Measurements from ENCODE around the gene APOBEC2.

APOBEC2 gene

GRCh38 chr6:41061196-41061726 lies 8.3 kb downstream of the APOBEC2 start:
- DNase-seq (ENCODE audit: low read depth): no peak

DNA sequence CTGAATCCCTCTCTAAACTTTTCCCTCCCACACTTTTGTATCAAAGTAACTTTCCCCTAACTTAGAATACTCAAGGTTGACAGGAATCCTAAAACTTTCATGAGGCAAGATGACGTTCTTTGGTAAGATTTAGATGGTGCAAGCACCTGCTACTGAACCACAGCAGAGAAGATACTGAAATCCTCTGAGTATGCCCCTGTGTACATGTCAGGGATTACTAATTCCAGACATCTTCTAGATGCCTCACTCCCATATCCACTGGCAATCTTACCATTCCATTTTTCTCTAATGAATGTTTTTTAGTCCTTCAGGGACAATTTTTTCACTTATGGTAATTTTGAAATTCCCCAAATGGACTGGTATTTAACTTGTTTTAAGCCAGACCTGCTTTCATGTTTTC lies 9.1 kb downstream of the APOBEC2 start:
- DNase-seq (ENCODE audit: low read depth): no peak

DNA sequence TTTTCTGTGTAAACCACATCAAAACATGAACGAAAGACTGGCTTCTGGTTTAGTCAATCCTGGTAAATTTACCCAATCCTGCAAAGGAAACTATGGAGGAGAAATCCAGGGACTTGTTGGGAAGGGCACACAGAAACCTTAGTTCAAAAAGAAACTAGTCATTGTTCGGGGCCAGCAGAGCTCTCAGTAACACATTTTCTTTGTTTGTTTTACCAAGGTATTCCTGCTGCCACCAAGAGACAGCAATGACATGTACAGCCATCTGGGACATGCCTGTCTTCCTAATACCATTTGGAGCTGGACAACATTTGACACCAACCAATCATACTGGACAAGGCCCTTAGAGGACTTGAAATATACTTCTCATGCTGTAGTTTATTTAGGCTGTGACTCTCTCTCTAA lies 10.9 kb downstream of the APOBEC2 start:
- no peak for DNase-seq (ENCODE audit: low read depth)

DNA sequence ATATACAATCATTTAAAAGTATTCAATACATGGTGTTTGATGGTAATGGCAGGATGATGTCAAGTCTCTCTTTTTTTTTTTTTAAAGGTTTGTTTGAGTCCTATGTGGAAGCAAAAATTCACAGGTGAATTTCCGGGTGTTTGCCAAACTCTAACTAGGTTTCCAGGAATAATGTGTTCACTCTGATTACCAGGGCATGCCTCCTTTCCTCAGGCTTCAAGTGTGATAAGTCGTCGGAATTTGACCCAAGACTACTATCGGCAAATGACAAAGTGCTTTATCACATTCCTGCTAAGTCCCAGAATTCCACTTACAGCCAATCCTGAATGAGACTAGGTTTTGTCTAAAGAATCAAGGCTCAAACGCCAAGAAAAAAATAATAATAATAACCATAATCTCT lies 11.8 kb downstream of the APOBEC2 start:
- no peak for DNase-seq (ENCODE audit: low read depth)

DNA sequence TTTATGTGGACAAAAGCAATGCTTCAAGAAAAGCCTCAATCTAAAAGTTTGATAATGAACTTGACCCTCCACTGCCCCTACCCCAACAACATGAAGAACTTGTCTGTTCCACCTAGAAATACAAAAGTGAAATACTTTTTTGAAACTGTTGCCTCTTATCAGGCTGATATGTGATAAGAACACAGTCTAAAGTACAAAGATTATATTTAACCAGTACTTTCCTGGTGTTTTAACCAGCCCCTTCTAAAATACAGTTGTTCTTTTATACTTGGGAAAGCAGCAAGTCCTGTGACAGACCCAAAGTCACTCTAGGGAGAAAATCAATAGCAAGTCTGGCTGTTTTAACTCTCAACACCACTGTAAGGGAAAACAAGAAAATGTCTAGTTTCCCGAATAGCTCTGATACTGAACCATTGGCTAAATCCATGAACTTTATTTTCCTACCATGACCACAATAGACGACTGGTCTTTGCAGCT lies 12.6 kb downstream of the APOBEC2 start:
- DNase-seq (ENCODE audit: low read depth): no peak

- DNase-seq (ENCODE audit: low read depth): peak; percentile 52
Observed at GRCh38 chr6:41066867-41067304, 13.9 kb downstream of the APOBEC2 start.

- DNase-seq (ENCODE audit: low read depth): no peak
Observed at GRCh38 chr6:41071501-41071922, 18.5 kb downstream of the APOBEC2 start.

GRCh38 chr6:41071923-41072835 lies 19.2 kb downstream of the APOBEC2 start, which contains the start of gene OARD1:
Gene OARD1, minus strand, starts transcription at chr6:41072356. Its CDS starts 722 bp downstream, at chr6:41071634.
- peak; percentile 100 for DNase-seq (ENCODE audit: low read depth)

GRCh38 chr6:41072836-41073202 lies 19.8 kb downstream of the APOBEC2 start, which contains the start of gene NFYA:
Gene NFYA, plus strand, starts transcription at chr6:41072974. Its CDS starts 6,116 bp downstream, at chr6:41079090.
- no peak for DNase-seq (ENCODE audit: low read depth)

DNA sequence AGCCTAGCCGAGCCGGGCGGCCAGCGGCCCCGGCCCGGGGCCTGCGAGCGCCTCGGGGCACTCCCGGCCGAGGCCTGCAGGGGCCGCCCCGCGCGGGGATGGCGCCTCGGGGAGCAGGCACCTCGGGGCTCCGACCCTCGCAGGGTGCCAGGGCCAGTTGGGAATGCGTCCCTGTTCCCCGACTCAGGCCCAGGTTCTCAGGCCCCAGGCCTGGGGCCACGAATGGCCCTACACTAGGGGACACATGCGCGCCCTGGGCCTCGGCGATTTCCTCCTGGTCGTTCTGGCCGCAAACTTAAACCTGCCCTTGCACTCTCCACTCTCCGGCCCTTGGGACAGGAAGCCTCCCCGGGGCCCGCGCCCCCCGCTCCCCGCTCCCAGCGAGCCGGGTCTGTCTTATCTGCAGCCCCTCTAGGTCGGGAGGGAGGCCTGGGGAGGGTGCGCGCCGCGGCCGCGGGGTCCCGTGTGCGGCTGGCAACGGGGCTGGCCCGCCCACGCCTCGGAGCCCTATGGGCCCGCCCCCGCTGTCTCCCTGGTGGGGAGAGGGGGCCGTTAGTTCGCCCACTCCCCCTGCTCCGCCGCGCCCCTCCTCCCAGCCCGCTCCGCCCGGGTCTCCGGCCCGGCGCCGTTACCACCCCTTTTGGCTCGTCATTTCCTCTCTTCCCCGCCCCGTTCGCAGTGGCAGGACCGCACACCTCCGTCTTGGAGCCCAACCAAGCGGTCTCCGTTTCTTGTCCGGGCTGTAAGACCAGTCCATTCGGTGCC lies 20.4 kb downstream of the APOBEC2 start:
- DNase-seq (ENCODE audit: low read depth): peak; percentile 65

GRCh38 chr6:41073968-41074691 lies 21.1 kb downstream of the APOBEC2 start:
- no peak for DNase-seq (ENCODE audit: low read depth)

DNA sequence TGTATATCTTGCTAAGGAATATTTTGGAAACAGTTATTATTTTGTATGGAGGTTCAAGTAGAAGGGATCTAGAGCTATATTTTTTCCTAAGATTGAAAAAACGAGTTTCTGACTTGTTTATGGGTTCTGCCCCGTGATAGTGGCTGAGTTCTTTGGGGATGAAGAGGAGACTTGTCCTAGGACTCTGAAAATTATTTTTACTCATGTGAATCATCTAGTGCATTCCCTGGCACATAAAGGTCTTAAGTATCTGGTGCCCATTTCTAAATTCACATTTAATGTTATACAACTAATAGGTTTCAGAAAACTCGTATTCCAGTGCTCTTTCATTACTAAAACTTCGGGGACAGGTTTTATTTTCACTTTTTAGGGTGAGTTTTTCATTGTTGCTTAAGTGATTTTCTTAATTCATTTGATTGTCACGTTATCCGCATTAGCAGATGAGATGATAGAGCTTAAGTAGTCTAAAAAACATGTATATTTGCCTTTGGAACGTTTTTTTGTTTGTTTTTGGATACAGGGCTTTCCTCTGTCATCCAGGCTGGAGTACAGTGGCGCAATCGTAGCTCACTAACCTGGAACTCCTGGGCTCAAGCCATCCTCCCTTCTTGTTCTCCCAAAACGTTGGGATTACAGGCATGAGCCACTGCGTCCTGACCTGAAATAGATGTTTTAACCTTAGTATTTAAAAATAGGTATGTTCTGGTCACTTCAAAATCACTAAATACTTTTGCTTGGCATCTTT lies 21.9 kb downstream of the APOBEC2 start:
- no peak for DNase-seq (ENCODE audit: low read depth)

DNA sequence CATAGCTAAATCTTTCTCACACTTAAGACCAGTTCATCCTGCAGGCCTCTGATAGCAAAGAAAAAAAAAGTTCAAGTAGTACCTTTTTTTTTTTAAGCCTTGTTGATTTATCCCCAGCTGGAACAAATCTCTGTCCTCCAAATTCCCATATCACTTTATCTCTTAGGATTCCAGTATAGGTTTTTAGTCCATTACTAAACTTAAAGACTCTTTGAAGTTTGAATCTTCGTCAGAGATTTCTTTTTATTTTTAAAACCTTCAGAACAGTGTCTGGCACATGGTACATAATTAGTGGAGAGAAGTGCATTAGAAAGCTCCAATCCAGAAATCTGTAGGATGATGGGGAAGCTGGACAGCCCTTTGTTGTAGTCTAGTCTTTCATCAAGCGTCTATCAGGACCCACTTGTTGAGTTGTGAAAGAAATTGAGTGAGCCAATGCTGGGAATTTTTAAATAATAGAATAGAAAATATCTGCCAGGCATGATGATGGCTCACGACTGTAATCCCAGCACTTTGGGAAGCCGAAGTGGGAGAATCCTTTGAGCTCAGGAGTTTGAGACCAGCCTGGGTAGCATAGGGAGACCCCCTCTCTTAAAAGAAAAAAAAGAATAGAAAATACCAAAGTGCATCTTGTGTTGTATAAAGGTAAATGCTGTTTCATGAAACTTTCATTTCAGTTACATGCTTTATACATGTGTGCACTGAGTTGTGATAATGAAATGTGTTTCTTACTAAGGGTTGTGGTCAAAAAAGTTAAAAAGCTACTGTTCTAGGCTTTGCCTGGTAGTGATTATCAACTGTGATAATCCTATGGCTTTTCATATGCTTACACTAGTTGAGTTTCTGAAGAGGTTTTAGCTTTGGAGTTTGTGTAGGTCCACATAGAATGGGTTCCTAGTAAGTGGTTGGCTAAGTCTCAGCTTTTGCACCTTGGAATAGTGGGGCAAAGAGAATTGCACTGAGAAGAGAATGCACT lies 22.9 kb downstream of the APOBEC2 start:
- no peak for DNase-seq (ENCODE audit: low read depth)

- DNase-seq (ENCODE audit: low read depth): no peak
Observed at GRCh38 chr6:41077536-41077935, 24.5 kb downstream of the APOBEC2 start.

GRCh38 chr6:41078101-41078500 lies 25.1 kb downstream of the APOBEC2 start:
- DNase-seq (ENCODE audit: low read depth): no peak

GRCh38 chr6:41079080-41079479 lies 26.1 kb downstream of the APOBEC2 start:
- no peak for DNase-seq (ENCODE audit: low read depth)

- DNase-seq (ENCODE audit: low read depth): no peak
Observed at GRCh38 chr6:41080621-41081020, 27.6 kb downstream of the APOBEC2 start.

DNA sequence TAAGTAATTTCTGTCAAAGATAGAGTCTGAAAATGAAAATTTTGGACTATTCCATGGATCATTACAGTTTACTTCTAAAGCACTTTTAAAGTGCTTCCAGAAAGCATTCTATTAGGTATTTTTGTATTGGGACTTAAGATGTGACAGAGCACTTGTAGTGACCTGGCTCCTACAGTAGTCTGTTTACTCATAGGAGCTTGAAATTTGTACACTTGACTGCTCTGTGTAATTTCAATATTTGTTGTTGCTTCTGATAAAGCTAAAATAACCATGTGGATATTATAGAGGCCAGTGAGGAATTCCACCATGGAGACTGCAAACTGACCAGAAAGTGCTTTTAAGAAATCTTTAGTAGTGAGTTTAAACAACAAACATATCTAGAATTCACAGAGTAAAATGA lies 30.1 kb downstream of the APOBEC2 start:
- DNase-seq (ENCODE audit: low read depth): no peak

DNA sequence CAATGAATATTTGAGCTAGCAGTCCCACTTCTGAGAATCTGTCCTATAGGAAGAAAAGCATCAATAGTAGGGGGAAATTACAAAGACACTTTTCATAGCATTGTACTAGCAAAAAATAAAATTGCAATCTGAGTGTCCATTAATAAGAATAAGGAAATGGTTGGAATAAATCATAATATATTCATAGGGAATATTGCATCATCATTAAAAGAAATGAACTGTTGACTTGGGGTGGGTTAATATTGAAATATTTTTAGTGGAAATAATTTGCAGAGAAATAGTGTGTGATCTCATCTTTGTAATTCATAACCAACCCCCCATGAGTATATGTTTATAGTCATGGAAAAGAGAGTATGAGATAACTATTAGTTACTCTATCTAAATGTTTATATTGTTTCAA lies 32.2 kb downstream of the APOBEC2 start:
- no peak for DNase-seq (ENCODE audit: low read depth)

- DNase-seq (ENCODE audit: low read depth): no peak
Observed at GRCh38 chr6:41088451-41088850, 35.4 kb downstream of the APOBEC2 start.

Data from stimulated activated CD8-positive, alpha-beta memory T cell treated with anti-CD3 and anti-CD28 coated beads, Interleukin-12 subunit alpha, Interleukin-12 subunit beta, amount 100 ng/mL, for 1 hour (primary cell).